Esophagus muscularis mucosa (tissue), 4 donors: ENCODE results near the gene RBP3. TPM values are rescaled to one million over a fixed set of nuclear protein-coding genes. Genes with fewer than 3 reads are reported as not detected.

ENCODE experiments used
- DNase-seq: peaks from one replicate; pipeline ENCODE4 v3.0.0-alpha.2; 2017; ENCODE audit errors: extremely low spot score
- H3K27ac ChIP-seq, 4 donors: fragments of 200-600 bp; sonication (generic); replicated peaks in 1 of 4; 1 replicate in 3 of 4; 2 replicates in 1 of 4; pipeline ENCODE4 v1.5.1; 2016 to 2019; ENCODE audit warnings: mild to moderate bottlenecking in 1 of 4
- H3K27me3 ChIP-seq, 4 donors: fragments of 200-600 bp; sonication (generic); one replicate each; pipeline versions ENCODE4 v1.5.1 to v1.6.0; 2016 to 2019
- H3K36me3 ChIP-seq, 4 donors: fragments of 200-600 bp; sonication (generic); one replicate each; pipeline ENCODE4 v1.5.1; 2016 to 2019
- H3K4me1 ChIP-seq, 4 donors: fragments of 200-600 bp; sonication (generic); one replicate each; pipeline ENCODE4 v1.5.1; 2016 to 2019
- H3K4me3 ChIP-seq, 4 donors: fragments of 200-600 bp; sonication (generic); 1 replicate in 2 of 4; 2 replicates in 2 of 4; pipeline ENCODE4 v1.5.1; 2016 to 2019; ENCODE audit warnings: mild to moderate bottlenecking in 4 of 4, moderate library complexity in 1 of 4
- H3K9me3 ChIP-seq, 4 donors: fragments of 200-600 bp; sonication (generic); 1 replicate in 3 of 4; 2 replicates in 1 of 4; pipeline ENCODE4 v1.5.1; 2016 to 2019
- EP300 ChIP-seq: sonication (generic); formaldehyde crosslinking; IDR thresholded peaks from one replicate; pipeline ENCODE4 v1.6.1; 2017; ENCODE audit warnings: antibody characterized with exemption
- POLR2A ChIP-seq: fragments of 450-650 bp; IDR thresholded peaks from one replicate; pipeline ENCODE4 v1.6.1; 2017; ENCODE audit warnings: antibody characterized with exemption, moderate library complexity, mild to moderate bottlenecking, low read depth
- POLR2AphosphoS5 ChIP-seq, 2 donors: sonication (generic); formaldehyde crosslinking; IDR thresholded peaks; one replicate each; pipeline ENCODE4 v1.6.1; 2017; ENCODE audit warnings: antibody characterized with exemption in 2 of 2
- WGBS: methylation state at CpG from one replicate; pipeline ENCODE4 v1.1.5; 2018; 5-methylcytosine and 5-hydroxymethylcytosine counted together
- intact Hi-C: fragments of 100-400 bp; cut with DNase I; formaldehyde crosslinking; loops from one replicate; pipeline ENCODE4 v1.15.1; 2023
- total RNA-seq, 4 donors: library from RNA; depleted of rRNA; stranded (reverse); fragments of >200 nt; gene quantifications; one replicate each; pipeline versions ENCODE4 v1.1.0 to v1.2.1, GENCODE V29; 2016
- TF ChIP-seq, protein P1 (sequence below), 3 experiments: fragments of 200-600 bp in 2 of 3; fragments of 450-650 bp in 1 of 3; sonication (generic) in 2 of 3; IDR thresholded peaks; one replicate each; pipeline ENCODE4 v1.5.1; 2017 to 2019; ENCODE audit warnings: antibody characterized with exemption in 3 of 3, mild to moderate bottlenecking in 2 of 3, moderate library complexity in 1 of 3

The RBP3 gene
- total RNA-seq, 4 donors from 2014 or later = under 0.01 to 0.06 TPM; not detected in 2

DNA sequence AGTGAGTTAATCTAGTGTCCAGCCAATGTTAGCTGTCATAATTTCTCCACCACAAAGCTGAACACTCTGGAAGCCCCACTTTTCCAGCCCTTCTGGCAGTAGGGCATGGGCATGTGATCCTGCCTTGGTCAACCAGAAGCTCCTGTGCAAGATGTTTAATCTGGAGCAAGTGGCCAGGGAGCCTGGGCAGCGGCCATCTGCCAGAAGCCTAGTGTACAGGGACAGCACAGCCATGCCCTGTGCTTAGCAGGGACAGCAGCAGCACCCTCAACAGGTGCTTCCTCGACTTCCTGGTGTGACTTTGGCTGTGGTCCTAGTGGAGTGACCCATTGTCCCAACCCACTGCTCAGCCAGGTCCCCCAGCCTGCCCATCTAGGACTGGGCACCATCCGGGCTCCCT lies 10.3 kb downstream of the RBP3 start:
- WGBS = 91% methylated on average over 3 of the region's 3 CpGs
- H3K9me3 ChIP-seq = no peaks in the 10 kb centered on the region

DNA sequence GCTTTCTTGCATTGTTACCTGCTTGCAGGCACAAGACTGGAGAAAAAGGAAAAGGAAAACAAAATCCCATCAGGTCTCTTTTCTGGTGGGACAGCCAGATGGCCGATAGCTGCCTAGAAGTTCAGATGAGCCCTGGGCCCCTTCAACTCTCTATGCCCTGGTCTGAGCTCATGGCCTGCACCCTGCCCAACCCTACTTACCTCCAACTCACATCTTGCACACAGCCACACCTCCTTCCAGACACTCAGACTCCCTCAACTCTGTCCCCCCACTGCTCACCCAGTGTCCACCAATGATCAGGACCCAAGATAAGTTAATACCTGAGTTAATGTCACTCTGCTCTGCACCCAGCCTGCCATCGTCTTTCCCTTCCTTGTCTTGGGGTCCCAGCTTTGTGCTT lies 10.9 kb downstream of the RBP3 start:
- H3K36me3 ChIP-seq = no peaks in the 10 kb centered on the region
- intact Hi-C loops = no loop called here
- H3K27me3 ChIP-seq = no peaks in the 10 kb centered on the region
- no peaks in the 10 kb centered on the region for H3K4me1 ChIP-seq
- no peak overlapping the region for H3K4me3 ChIP-seq
- 89% methylated on average over 2 of the region's 2 CpGs for WGBS
- no peak for DNase-seq
- no peaks in the 10 kb centered on the region for H3K9me3 ChIP-seq
- H3K27ac ChIP-seq = no peak overlapping the region
- TF ChIP-seq EP300 (no peak), POLR2AphosphoS5 (IDR thresholded peaks at IDR 0.05) (no peak)

More for the DNA sequence above, 10.3 kb downstream of the RBP3 start:
- TF ChIP-seq EP300 (no peak), POLR2A (no peak), POLR2AphosphoS5 (IDR thresholded peaks at IDR 0.05) (no peak)
- TF ChIP-seq, protein P1, sequence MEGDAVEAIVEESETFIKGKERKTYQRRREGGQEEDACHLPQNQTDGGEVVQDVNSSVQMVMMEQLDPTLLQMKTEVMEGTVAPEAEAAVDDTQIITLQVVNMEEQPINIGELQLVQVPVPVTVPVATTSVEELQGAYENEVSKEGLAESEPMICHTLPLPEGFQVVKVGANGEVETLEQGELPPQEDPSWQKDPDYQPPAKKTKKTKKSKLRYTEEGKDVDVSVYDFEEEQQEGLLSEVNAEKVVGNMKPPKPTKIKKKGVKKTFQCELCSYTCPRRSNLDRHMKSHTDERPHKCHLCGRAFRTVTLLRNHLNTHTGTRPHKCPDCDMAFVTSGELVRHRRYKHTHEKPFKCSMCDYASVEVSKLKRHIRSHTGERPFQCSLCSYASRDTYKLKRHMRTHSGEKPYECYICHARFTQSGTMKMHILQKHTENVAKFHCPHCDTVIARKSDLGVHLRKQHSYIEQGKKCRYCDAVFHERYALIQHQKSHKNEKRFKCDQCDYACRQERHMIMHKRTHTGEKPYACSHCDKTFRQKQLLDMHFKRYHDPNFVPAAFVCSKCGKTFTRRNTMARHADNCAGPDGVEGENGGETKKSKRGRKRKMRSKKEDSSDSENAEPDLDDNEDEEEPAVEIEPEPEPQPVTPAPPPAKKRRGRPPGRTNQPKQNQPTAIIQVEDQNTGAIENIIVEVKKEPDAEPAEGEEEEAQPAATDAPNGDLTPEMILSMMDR (IDR thresholded peaks at IDR 0.05) = no peak
- H3K4me3 ChIP-seq = no peak overlapping the region
- DNase-seq = no peak
- H3K27me3 ChIP-seq = no peaks in the 10 kb centered on the region
- H3K27ac ChIP-seq = no peak overlapping the region
- H3K4me1 ChIP-seq = no peaks in the 10 kb centered on the region
- no peaks in the 10 kb centered on the region for H3K36me3 ChIP-seq
- intact Hi-C loops = no loop called here

DNA sequence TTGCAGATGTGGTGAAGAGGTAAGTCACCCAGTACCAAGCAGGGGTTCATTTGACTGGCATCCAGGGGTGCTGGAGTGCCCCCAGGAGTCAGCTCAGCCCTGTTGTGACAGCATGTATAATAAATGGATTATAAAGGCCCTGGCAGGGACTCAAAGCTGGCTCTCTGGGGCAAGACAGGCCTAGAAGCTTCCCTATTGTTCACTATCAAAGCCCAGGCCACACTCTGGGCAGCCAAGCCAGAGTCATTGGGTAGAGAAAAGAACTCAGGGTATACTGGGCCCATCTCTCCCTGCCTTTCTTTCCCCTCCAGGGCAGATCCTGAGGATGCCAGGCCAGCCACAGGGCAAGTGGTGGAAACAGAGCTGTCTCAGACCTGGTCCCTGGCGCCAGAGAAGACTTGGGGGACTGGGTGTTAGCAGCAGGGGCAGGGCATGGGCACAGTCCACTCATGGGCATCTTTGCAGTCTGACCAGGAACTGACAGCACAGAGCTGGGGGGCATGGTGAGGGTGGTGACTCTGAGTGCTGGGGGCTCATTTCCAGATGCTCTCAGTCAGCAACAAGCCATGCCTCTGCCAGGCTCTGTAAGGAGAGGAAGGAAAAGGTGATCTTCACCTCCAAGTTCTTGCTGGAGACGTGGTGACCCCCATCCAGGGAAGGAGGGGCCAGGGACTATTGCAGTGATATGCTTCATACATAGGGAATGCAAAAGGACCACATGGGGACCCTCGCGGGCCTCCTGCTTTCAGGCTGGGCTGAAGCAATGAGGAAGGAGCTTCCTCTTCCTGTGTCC lies 11.7 kb downstream of the RBP3 start:
- no peak overlapping the region for H3K27ac ChIP-seq
- H3K9me3 ChIP-seq = no peaks in the 10 kb centered on the region
- no peak for DNase-seq
- TF ChIP-seq POLR2A = no peak
- no peak for TF ChIP-seq EP300
- TF ChIP-seq POLR2AphosphoS5 (IDR thresholded peaks at IDR 0.05) = no peak
- TF ChIP-seq, protein P1 (IDR thresholded peaks at IDR 0.05) = no peak
- WGBS = 90% methylated on average over 3 of the region's 4 CpGs
- no peaks in the 10 kb centered on the region for H3K27me3 ChIP-seq
- H3K4me3 ChIP-seq = no peak overlapping the region
- H3K4me1 ChIP-seq = no peaks in the 10 kb centered on the region
- intact Hi-C loops = no loop called here
- no peaks in the 10 kb centered on the region for H3K36me3 ChIP-seq

DNA sequence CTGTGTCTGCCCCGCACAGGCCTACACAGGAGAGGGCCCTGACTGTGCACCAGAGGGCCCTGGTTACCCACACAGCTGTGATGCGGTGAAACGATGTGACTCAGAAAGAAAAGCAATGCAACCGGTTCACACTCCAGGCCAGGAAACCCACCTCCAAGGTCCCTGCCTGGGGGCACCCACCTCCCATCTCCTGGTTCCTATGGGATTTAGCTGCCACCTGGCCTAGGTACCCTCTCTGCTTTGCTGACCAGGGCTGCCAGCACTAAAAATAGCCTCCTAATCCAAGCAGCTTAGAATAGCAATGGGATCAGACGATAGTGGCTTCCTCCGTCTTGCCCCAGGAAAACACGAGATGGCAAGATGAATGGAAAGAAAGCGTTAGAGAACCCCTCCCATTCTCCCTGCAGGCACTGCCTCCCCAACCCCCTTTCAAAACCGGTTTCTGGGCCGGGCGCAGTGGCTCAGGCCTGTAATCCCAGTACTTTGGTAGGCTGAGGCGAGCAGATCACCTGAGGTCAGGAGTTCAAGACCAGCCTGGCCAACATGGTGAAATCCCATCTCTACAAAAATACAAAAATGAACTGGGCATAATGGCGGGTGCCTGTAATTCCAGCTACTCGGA lies 12.4 kb downstream of the RBP3 start:
- no peak for DNase-seq
- H3K4me1 ChIP-seq = no peaks in the 10 kb centered on the region
- H3K9me3 ChIP-seq = no peaks in the 10 kb centered on the region
- H3K36me3 ChIP-seq = no peaks in the 10 kb centered on the region
- H3K27ac ChIP-seq = no peak overlapping the region
- intact Hi-C loops = no loop called here
- no peak overlapping the region for H3K4me3 ChIP-seq
- 81% methylated on average over 14 of the region's 14 CpGs for WGBS
- TF ChIP-seq POLR2A (no peak), EP300 (no peak), POLR2AphosphoS5 (IDR thresholded peaks at IDR 0.05) (no peak)
- TF ChIP-seq, protein P1 (IDR thresholded peaks at IDR 0.05) = no peak
- no peaks in the 10 kb centered on the region for H3K27me3 ChIP-seq

DNA sequence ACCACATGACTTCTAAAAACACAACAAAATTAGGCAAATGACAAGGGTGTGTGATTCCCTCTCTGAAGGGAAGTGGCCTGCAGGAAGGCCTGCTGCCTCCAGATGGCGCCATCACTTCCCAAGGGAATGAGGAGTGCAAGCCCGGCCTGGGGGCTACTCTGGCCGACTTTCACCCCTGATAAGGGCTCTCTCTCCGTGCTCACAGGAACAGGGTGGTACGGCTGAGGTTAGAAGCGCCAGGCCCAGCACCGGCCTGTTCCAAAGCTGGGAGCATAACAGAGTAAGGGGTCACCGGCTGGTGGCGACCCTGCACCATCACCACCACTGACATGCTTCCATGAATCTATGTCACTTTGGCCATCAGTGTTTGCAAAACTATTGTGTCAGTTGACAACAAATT lies 13.1 kb downstream of the RBP3 start:
- Histone ChIP-seq H3K27me3 (no peaks in the 10 kb centered on the region), H3K4me1 (no peaks in the 10 kb centered on the region), H3K9me3 (no peaks in the 10 kb centered on the region), H3K27ac (no peak overlapping the region), H3K36me3 (no peaks in the 10 kb centered on the region), H3K4me3 (no peak overlapping the region)
- no peak for DNase-seq
- 53% methylated on average over 5 of the region's 9 CpGs for WGBS
- TF ChIP-seq, protein P1 (IDR thresholded peaks at IDR 0.05) = peak; percentile 55 to 74 (median 57)
- TF ChIP-seq POLR2AphosphoS5 (IDR thresholded peaks at IDR 0.05) = no peak
- TF ChIP-seq POLR2A = no peak
- intact Hi-C loops = no loop called here
